Measurements from ENCODE around the gene HHAT. TPM values are rescaled to one million over a fixed set of nuclear protein-coding genes. Genes with fewer than 3 reads are reported as not detected.

The HHAT gene
- total and polyA plus RNA-seq, 4 experiments from 2014 or later = 4.3 to 6.8 (median 5.8) TPM

DNA sequence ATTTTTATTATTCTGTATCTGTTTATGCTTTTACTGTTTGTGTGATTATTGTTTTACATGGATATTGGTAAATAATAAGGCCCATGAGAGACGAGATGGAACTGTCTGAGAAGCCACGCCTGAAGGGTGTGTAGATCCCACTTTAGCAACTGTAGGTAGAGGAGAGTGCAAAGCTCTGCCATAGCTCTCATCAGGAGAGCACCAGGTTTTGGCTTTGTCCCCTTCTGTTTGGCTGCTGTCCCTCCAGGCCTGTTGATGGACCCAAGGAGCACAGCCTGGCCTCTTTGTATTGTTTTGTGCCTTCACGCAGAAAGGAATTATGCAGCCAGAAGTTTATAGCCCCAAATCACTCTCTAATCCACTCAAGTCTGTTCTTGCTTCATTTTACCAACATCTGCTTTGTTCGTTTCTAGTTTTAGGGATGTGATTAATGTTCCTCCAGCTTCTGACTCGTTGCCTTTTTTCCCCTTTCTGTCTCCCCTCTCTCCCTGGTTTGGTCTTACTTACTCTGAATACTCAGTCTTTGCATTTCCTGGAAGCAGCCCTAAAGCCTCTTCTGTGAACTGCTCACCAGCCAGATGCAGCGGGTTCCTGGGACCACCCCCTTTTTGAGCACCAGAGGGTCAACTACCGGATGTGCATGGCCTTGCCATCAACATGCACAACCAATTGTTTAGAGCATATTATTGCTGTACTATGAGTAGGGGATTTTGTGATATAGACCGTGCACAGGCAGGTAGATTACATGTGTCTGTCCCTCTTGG, 127.3 kb downstream of the HHAT start:
- Histone ChIP-seq H3K9me3 (ENCODE audit: control insufficient read depth in 1 of 2, low read length in 2 of 2) (no peaks in the 10 kb centered on the region), H3K4me1 (ENCODE audit: insufficient read depth, low read length) (no peaks in the 10 kb centered on the region), H3K4me3 (ENCODE audit: low read length in 2 of 2) (no peak overlapping the region), H3K27ac (ENCODE audit: low read depth, low read length) (no peak overlapping the region), H3K36me3 (ENCODE audit: insufficient read depth, low read length) (no peaks in the 10 kb centered on the region), H3K27me3 (ENCODE audit: insufficient read depth, low read length) (no peaks in the 10 kb centered on the region)
- no peaks in the 10 kb centered on the region for H3K4me1 Mint-ChIP-seq
- peaks cover 0 to 1% of the 10 kb centered on the region in 2 donors for H3K27me3 Mint-ChIP-seq
- ChIA-PET CTCF (ENCODE audit: partially characterized antibody) (no interaction called here), POLR2A (ENCODE audit: partially characterized antibody) (no interaction called here)
- H3K36me3 Mint-ChIP-seq = peaks cover 0 to 33% of the 10 kb centered on the region in 2 donors
- H3K4me3 Mint-ChIP-seq = no peak overlapping the region
- intact Hi-C loops (cut with micrococcal nuclease) = no loop called here
- DNase-seq = no peak
- H3K9me3 Mint-ChIP-seq = no peaks in the 10 kb centered on the region
- peak overlapping the region in 1 of 7 donors; percentile 22 for H3K27ac Mint-ChIP-seq

- Mint-ChIP-seq H3K27ac (no peak overlapping the region), H3K4me3 (no peak overlapping the region), H3K27me3 (peaks cover 0 to 1% of the 10 kb centered on the region in 2 donors), H3K9me3 (no peaks in the 10 kb centered on the region), H3K4me1 (no peaks in the 10 kb centered on the region), H3K36me3 (peaks cover 0 to 33% of the 10 kb centered on the region in 2 donors)
- no peak for DNase-seq
- no peaks in the 10 kb centered on the region for H3K27me3 ChIP-seq (ENCODE audit: insufficient read depth, low read length)
- H3K4me1 ChIP-seq (ENCODE audit: insufficient read depth, low read length) = no peaks in the 10 kb centered on the region
- no peaks in the 10 kb centered on the region for H3K9me3 ChIP-seq (ENCODE audit: control insufficient read depth in 1 of 2, low read length in 2 of 2)
- intact Hi-C loops (cut with micrococcal nuclease) = no loop called here
- POLR2A ChIA-PET (ENCODE audit: partially characterized antibody) = no interaction called here
- CTCF ChIA-PET (ENCODE audit: partially characterized antibody) = no interaction called here
- H3K27ac ChIP-seq (ENCODE audit: low read depth, low read length) = no peak overlapping the region
- no peaks in the 10 kb centered on the region for H3K36me3 ChIP-seq (ENCODE audit: insufficient read depth, low read length)
- no peak overlapping the region for H3K4me3 ChIP-seq (ENCODE audit: low read length in 2 of 2)
Observed at GRCh38 chr1:210456731-210457255, 128.1 kb downstream of the HHAT start.

- no peak overlapping the region for H3K4me3 ChIP-seq (ENCODE audit: low read length in 2 of 2)
- DNase-seq = no peak
- POLR2A ChIA-PET (ENCODE audit: partially characterized antibody) = no interaction called here
- no peaks in the 10 kb centered on the region for H3K27me3 ChIP-seq (ENCODE audit: insufficient read depth, low read length)
- H3K27ac ChIP-seq (ENCODE audit: low read depth, low read length) = no peak overlapping the region
- Mint-ChIP-seq H3K4me3 (no peak overlapping the region), H3K4me1 (no peaks in the 10 kb centered on the region), H3K9me3 (no peaks in the 10 kb centered on the region), H3K27me3 (peaks cover 0 to 1% of the 10 kb centered on the region in 2 donors), H3K36me3 (peaks cover 0 to 33% of the 10 kb centered on the region in 2 donors), H3K27ac (no peak overlapping the region)
- intact Hi-C loops (cut with micrococcal nuclease) = no loop called here
- H3K4me1 ChIP-seq (ENCODE audit: insufficient read depth, low read length) = no peaks in the 10 kb centered on the region
- CTCF ChIA-PET (ENCODE audit: partially characterized antibody) = no interaction called here
- no peaks in the 10 kb centered on the region for H3K9me3 ChIP-seq (ENCODE audit: control insufficient read depth in 1 of 2, low read length in 2 of 2)
- no peaks in the 10 kb centered on the region for H3K36me3 ChIP-seq (ENCODE audit: insufficient read depth, low read length)
Observed at GRCh38 chr1:210457568-210457967, 128.9 kb downstream of the HHAT start.

- H3K4me1 Mint-ChIP-seq = peaks cover 0 to 6% (median 4%) of the 10 kb centered on the region in 4 donors
- H3K4me3 Mint-ChIP-seq = no peak overlapping the region
- peak overlapping the region in 1 of 7 donors; percentile 48 for H3K27ac Mint-ChIP-seq
- ChIA-PET POLR2A (ENCODE audit: partially characterized antibody) (no interaction called here), CTCF (ENCODE audit: partially characterized antibody) (no interaction called here)
- Histone ChIP-seq H3K4me1 (ENCODE audit: insufficient read depth, low read length) (no peaks in the 10 kb centered on the region), H3K27me3 (ENCODE audit: insufficient read depth, low read length) (no peaks in the 10 kb centered on the region), H3K27ac (ENCODE audit: low read depth, low read length) (no peak overlapping the region), H3K9me3 (ENCODE audit: control insufficient read depth in 1 of 2, low read length in 2 of 2) (no peaks in the 10 kb centered on the region), H3K36me3 (ENCODE audit: insufficient read depth, low read length) (no peaks in the 10 kb centered on the region), H3K4me3 (ENCODE audit: low read length in 2 of 2) (no peak overlapping the region)
- H3K36me3 Mint-ChIP-seq = peaks cover 6 to 27% of the 10 kb centered on the region in 2 donors
- H3K9me3 Mint-ChIP-seq = no peaks in the 10 kb centered on the region
- intact Hi-C loops (cut with micrococcal nuclease) = no loop called here
- DNase-seq = no peak
- H3K27me3 Mint-ChIP-seq = no peaks in the 10 kb centered on the region
Observed at GRCh38 chr1:210464519-210465039, 135.9 kb downstream of the HHAT start.

- Histone ChIP-seq H3K27ac (ENCODE audit: low read depth, low read length) (no peak overlapping the region), H3K4me3 (ENCODE audit: low read length in 2 of 2) (no peak overlapping the region), H3K27me3 (ENCODE audit: insufficient read depth, low read length) (no peaks in the 10 kb centered on the region), H3K4me1 (ENCODE audit: insufficient read depth, low read length) (no peaks in the 10 kb centered on the region), H3K9me3 (ENCODE audit: control insufficient read depth in 1 of 2, low read length in 2 of 2) (no peaks in the 10 kb centered on the region), H3K36me3 (ENCODE audit: insufficient read depth, low read length) (no peaks in the 10 kb centered on the region)
- POLR2A ChIA-PET (ENCODE audit: partially characterized antibody) = no interaction called here
- CTCF ChIA-PET (ENCODE audit: partially characterized antibody) = no interaction called here
- peaks cover 6 to 25% of the 10 kb centered on the region in 2 donors for H3K36me3 Mint-ChIP-seq
- no peak for DNase-seq
- peaks cover 0 to 6% (median 4%) of the 10 kb centered on the region in 4 donors for H3K4me1 Mint-ChIP-seq
- no peak overlapping the region for H3K4me3 Mint-ChIP-seq
- no peaks in the 10 kb centered on the region for H3K9me3 Mint-ChIP-seq
- intact Hi-C loops (cut with micrococcal nuclease) = no loop called here
- H3K27ac Mint-ChIP-seq = no peak overlapping the region
- no peaks in the 10 kb centered on the region for H3K27me3 Mint-ChIP-seq
Observed at GRCh38 chr1:210465150-210465549, 136.4 kb downstream of the HHAT start.

GRCh38 chr1:210467440-210468043, 138.8 kb downstream of the HHAT start:
- H3K36me3 ChIP-seq (ENCODE audit: insufficient read depth, low read length) = no peaks in the 10 kb centered on the region
- Mint-ChIP-seq H3K4me3 (no peak overlapping the region), H3K36me3 (peaks cover 7 to 27% of the 10 kb centered on the region in 2 donors), H3K4me1 (peaks cover 0 to 6% (median 4%) of the 10 kb centered on the region in 4 donors), H3K9me3 (no peaks in the 10 kb centered on the region), H3K27ac (no peak overlapping the region), H3K27me3 (no peaks in the 10 kb centered on the region)
- no peaks in the 10 kb centered on the region for H3K9me3 ChIP-seq (ENCODE audit: control insufficient read depth in 1 of 2, low read length in 2 of 2)
- POLR2A ChIA-PET (ENCODE audit: partially characterized antibody) = no interaction called here
- no peak for DNase-seq
- CTCF ChIA-PET (ENCODE audit: partially characterized antibody) = no interaction called here
- intact Hi-C loops (cut with micrococcal nuclease) = no loop called here
- no peak overlapping the region for H3K27ac ChIP-seq (ENCODE audit: low read depth, low read length)
- no peaks in the 10 kb centered on the region for H3K27me3 ChIP-seq (ENCODE audit: insufficient read depth, low read length)
- no peak overlapping the region for H3K4me3 ChIP-seq (ENCODE audit: low read length in 2 of 2)
- H3K4me1 ChIP-seq (ENCODE audit: insufficient read depth, low read length) = no peaks in the 10 kb centered on the region

DNA sequence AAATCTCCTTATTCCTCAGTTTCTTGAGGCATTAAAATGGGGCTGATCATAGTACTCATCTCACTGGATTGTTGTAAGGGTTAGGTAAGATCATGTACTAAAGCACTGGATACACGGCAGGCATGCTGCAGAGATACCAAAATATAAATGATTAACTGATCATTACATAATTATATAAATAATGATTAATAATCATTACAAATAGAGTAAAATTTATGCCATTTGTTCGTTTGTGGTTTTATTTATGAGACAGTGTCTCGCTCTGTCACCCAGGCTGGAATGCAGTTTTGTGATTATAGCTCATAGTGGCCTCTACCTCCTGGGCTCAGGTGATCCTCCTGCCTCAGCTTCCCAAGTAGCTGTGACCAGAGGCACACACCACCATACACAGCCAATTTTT, 140.7 kb downstream of the HHAT start:
- Mint-ChIP-seq H3K27ac (no peak overlapping the region), H3K27me3 (no peaks in the 10 kb centered on the region), H3K9me3 (no peaks in the 10 kb centered on the region), H3K4me3 (no peak overlapping the region), H3K36me3 (peaks cover 7 to 24% of the 10 kb centered on the region in 2 donors), H3K4me1 (peaks cover 0 to 4% (median 3%) of the 10 kb centered on the region in 4 donors)
- Histone ChIP-seq H3K27ac (ENCODE audit: low read depth, low read length) (no peak overlapping the region), H3K4me1 (ENCODE audit: insufficient read depth, low read length) (no peaks in the 10 kb centered on the region), H3K4me3 (ENCODE audit: low read length in 2 of 2) (no peak overlapping the region), H3K9me3 (ENCODE audit: control insufficient read depth in 1 of 2, low read length in 2 of 2) (no peaks in the 10 kb centered on the region), H3K27me3 (ENCODE audit: insufficient read depth, low read length) (no peaks in the 10 kb centered on the region), H3K36me3 (ENCODE audit: insufficient read depth, low read length) (no peaks in the 10 kb centered on the region)
- no peak for DNase-seq
- CTCF ChIA-PET (ENCODE audit: partially characterized antibody) = no interaction called here
- intact Hi-C loops (cut with micrococcal nuclease) = no loop called here
- POLR2A ChIA-PET (ENCODE audit: partially characterized antibody) = no interaction called here

Measured in CD4-positive, alpha-beta memory T cell (primary cell).